SHP77 treated with DMSO at 0.1 percent for 48 hours (cell line): ENCODE measurements around the gene E2F6.
A peak's percentile ranks its signal among the peaks of the same experiment; 100 is the strongest.

Experiments
- DNase-seq: peaks from one replicate; lab custom pipeline; 2025; lab: John Stamatoyannopoulos, UW

E2F6 gene

DNA sequence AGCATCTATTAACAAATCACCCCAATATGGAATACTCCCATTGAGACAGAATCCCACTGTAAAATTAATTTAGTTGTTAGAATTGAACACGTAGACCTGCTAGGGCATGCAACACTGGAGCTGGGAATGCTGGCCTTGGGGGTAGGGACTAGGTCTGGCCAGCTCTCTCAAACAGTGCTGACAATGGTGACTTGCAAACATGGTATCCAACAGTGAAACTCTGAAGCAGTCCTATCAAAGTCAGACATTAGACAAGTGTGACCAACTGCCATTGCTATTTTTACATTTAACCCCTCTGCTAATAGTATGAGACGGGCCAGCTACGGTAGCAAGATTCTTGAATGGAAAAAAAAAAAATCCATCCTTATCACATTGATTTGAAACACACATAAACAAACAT lies 7.2 kb downstream of the E2F6 start:
- no peak for DNase-seq

DNA sequence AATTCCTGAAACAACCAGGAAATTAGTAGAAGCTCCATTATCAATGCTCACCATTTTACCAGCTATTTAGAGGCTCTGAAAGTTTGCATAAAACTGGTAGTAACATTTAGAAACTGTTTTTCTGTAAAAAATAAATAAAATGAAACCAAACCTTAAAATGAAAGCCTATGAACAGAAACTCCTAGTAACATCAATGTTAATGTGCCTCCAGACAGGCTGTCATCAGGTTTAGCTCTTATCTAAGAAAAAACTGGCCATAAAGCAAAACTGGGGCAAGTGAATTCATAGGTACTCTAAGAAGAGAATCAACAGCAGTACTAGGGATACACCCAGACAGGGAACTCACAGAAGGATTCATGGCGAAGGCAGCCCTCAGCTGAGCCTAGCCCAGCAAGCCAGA lies 8.0 kb downstream of the E2F6 start:
- no peak for DNase-seq

DNA sequence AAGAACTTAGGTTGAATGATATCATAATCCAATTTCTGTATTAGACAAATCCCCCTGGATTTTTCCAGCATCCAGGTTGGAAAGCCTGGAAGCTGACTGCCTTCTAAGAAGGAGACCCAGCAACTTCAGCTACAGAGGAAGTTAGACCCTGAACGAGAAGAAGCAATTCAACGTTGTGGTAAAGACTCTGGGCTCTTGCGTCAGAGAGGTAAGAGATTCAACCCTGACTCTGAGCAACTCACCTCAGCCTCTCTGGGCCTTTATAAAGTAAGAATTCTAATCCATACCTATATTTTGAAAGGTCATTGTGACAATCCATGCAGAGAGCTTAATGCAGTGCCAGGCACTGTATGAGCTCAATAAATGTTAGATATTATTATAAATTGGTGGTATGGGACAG lies 9.7 kb downstream of the E2F6 start:
- no peak for DNase-seq

DNA sequence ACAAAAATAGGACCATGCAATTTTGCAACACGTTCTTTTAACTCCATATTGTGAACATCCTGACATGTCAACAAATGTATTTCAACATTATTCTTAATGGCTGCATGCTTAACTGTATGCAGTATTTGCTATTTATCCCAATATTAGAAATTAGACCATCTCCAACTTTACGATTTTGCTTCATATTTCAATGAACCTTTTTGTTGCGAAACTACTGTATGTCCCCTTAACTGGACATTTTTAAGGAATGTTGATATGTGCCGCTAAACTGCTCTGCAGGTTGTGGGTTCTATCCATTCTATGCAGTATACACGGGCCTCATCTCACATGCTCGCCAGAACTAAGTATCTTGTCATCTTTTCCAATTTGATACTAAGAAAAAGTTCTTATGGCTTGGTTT lies 11.1 kb downstream of the E2F6 start:
- DNase-seq = no peak

DNA sequence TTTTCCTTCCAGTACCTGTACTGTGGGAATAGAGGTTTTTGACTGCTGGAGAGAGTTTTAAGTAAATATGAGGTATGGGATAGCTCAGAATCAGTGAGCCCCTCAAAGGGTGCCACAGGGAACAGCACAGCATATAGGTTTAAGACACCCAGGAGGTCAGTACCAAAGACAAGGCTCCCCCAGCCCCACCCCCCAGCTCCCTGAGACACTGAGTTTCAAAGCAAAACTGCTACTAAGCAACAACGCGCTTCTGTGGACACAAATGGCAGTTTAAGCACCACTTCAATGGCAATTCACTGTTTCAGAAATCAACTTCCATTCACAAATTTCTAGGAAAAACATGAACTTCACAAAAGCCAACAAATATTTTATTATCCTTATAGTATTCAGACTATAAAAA lies 15.2 kb downstream of the E2F6 start:
- DNase-seq = no peak

DNA sequence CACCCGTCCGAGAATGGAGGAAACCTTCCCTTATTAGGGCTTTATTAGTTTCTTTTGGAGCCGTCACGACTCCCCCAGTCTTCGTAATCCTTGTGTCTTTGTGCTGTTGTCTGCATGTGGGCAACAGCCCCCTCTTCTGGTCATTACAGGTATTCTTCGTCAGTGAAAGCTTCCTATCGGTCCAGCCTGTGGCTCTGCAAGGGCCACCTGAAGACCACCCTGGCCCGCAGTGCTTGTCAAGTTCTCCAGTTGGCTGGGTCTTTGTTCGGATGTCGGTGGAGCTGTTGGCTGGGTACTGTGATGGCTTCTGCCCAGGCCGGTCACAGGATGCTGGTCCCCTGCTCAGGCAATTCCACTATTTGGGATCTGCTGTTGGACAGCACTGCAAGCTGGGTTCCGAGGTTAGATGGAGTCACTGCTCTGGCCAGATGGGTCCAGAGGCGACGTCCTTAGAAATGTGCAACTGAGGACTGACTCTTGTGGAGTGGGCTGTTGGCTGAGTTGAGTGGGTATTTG lies 19.2 kb downstream of the E2F6 start:
- peak; percentile 12 for DNase-seq

DNA sequence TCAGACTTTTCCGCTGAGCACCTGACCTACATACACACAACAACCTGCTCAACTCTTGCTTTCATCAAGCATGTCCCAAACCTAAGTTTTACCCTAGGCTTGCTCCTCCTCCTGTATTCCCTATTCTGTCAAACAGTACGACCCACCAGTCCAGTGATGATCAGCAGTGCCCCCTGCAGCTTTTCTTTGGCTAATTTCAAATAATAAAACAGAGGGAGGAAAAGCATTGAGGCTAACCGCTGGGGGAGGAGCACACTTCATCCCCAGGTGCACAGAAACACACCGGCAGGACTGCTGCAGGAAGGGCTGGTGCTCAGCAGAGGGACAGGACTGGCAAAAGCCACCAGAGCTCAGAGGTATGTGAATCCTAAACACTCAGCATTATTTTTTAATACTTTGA lies 21.2 kb downstream of the E2F6 start:
- DNase-seq = no peak

DNA sequence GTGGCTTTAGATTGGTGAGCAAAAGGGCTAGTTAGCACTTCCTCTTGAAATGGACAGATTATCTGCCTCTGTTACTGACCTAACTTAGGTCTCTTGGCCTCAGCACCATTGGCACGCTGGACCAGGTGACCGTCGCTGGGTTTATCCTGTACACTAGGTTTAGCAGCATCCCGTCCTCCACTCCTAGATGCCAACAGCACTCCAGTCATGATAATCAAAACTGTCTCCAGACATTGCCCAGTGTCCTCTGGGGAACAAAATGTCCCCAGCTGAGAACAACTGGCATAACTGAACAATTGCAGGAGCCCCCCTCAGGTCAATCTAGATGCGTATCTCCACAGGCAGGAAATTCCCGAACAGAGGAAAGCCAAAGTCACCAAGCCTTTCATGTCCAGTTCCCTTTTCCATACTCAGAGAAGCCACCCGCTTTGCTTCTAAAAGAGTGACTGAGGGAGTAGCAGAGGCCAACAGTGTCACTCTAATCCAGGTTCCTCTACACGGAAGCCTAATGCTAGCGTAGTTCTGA lies 27.3 kb downstream of the E2F6 start:
- DNase-seq = no peak

DNA sequence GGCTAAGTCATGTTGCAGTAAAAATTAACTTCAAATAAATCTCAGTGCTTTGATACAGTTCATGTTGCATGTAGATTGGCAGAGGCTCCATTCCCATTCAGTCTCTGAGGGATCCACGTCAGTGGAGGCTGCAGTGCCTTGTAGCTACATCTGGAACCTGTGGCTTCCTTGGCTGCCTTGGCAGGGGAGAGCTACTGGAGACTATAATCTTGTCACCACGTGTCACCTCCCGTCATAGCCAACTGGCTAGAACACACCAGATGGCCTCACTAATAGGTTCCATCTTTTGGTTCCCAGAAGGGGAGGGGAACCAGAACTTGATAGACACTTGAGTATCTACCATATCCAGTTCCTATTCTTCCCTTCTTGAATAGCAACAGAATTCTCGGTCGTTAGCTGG lies 28.4 kb downstream of the E2F6 start:
- DNase-seq = no peak

DNA sequence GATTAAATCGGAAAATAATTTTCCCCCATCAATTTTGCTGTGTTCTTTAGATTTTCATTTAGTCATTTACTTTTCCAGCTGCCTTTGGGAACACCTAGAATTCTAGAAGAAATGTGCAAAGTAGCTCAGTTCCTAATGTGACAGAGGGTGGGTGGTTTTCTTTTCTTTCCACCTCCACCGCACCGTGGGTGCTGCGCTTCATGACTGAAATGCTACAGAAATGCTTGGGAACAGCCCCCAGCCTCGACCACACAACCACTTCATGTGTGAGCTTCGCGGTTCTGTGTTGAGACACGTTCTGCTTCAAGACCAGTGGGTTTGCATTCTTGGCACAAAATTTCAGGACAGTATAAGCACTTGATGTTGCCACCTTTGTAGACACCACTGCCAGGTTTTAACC lies 30.9 kb downstream of the E2F6 start:
- no peak for DNase-seq

DNA sequence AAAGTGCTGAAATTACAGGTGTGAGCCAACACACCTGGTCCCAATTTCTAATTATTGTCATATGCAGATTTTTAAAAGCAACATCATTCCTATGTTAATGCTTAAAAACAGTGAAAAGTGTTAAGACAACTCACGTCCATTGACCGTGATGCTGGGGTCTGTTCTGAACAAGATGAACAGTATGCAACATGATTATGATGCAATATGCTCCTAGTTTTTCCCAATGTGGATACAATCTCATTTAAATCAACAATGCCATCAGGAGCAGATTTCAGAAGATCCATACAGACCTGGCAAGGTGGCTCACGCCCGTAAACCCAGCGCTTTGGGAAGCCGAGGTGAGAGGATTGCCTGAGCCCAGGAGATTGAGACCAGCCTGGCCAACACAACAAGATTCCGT lies 31.5 kb downstream of the E2F6 start:
- DNase-seq = no peak

DNA sequence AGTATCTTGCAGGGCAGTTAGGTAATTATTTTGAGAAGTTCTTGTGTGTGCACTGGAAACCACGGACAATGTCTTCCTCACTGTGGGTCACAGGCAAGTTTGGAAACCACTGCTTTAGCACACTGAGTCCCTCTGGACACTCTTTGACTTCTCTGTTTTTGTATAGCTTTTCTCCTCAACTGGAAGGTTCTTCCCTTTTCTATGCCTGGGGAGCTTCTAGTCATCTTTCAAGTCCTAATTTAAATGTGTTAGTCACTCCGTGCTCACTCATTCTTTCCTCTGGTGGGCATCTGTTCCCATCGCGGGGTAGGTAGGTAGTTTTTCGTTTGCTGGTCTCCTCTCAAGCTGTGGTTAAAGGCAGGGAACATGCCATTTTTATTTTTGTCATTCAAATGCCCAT lies 32.1 kb downstream of the E2F6 start:
- no peak for DNase-seq

DNA sequence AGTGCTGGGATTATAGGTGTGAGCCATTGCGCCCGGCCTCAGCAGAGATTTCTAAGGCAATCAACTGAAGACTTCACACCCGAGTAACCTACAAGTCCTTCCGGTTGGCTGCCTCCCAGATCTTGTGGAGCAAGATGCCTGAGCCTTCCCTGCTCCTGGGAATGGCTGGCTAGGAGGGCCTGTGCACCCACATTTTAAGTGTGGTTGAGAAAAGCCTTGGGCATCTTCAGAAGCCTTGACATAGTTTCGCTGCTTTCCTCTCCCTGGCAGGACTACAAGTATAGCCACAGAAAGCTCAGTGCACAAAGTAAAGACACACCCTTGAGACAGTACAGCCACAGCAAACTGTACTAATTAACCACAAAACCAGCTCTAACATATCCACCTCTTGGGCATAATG lies 35.2 kb downstream of the E2F6 start:
- DNase-seq = no peak

DNA sequence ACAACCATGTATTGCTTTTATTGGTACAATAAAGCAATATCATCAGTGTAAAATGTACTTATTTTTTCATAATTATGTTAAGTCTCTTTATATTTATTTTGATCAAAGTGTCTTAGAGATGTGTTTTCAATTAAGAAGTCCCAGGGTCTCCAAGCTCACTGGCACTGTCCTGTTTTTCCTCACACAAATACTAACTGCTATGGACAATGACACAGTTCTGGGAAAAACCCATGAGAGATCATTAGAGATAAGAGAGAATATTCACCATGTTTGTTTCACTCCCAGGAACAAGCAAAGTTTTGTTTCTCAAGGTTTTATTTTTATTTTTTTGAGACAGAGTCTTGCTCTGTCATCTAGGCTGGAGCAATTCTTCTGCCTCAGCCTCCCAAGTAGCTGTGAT lies 38.7 kb downstream of the E2F6 start:
- DNase-seq = no peak

DNA sequence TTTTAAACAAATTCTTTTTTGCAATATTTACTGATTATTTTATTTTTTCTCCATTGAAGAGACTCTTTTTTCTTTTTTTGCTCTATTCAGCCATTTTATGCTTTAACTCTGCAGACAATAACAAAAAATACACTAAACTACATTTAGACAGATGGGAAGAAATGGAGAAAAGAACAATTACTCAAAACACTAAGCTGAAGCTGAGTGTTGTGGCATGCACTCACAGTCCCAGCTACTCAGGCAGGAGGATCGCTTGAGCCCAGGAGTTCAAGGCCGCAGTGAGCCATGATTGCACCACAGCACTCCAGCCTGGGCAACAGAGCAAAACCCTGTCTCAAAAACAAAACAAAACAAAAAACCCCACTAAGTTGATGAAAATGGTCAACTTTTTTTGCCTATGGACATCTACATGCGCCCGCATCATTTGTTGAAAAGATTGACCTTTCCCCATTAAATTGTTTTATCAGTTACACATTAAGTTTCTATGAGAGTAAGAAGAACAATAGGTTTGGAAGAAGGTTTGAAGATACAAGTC lies 43.0 kb downstream of the E2F6 start:
- no peak for DNase-seq

DNA sequence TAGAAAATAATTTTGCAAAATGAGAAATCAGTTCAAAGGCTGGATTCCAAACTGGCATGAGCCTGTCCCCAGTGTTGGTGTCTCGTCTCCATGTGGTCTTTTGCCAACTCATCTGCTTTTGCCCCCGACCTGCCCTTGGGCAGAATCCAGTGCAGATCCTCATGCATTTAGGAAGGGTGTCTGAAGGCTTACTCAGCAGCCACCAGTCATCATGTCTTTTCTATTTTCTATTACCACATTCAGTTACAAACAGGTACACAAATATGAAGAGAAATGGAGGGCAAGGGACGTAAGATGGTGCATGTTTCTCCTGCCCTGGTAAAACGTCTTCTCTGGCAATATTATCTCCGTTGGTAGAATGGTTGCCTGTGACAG lies 43.5 kb downstream of the E2F6 start:
- no peak for DNase-seq

DNA sequence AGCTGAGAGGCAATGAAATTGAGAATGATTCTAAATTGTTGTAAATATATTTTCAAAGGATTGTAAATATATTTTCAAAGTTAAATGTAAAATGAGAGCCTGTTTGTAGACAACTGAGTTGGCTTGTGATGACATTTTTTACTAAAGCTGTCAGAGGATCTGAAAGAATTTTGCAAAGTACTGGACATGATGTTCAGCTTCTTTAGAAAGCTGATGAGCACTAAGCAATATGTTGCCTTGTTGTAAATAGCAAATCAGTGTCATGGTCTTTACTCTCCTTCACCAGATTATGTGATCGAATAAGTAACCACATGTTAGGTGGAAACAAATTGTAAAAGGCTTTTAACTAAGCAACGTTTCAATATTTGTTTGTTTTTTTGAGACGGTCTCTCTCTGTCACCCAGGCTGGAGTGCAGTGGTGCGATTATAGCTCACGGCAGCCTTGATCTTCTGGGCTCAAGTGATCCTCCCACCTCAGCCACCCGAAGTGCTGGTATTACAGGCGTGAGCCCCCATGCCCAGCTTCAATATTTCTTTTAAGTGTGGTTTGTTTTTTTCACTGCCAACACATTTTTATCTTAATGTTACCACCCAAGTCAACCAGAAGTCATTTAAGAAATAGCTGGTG lies 44.0 kb downstream of the E2F6 start:
- DNase-seq = no peak

DNA sequence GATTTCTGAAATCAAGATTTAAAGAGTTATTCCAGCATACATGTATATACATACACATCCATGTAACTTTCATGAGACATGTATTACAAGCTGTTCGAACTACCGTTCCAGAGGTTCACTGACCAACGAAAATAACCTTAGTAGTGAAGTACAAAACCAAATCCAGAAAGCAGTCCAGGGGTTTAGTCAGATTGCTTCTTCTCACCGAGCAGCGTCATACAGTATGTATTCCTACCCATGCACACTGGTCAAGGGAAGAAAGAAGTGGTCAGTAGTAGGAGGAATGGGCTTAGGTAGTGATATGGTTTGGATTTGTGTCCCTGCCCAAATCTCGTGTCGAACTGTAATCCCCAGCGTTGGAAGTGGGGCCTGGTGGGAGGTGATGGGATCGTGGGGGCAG lies 45.3 kb downstream of the E2F6 start:
- DNase-seq = no peak

DNA sequence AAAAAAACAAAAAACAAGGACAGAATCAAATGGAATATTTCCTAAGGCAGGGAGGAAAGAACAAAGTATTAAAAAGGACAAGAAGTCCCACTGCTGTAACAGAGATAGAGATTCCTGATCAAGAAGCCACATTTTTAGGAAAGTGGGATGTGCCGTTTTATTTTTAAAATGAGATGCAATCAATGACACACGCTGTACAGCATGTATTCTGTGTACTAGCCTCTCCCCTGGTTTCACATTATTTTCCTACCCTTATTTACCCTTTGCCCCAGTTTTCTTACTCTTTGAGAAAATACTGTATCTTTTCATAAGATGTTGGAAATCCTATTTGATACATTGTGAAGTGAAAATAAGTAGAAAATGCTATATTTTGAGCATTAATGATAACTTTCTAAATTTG lies 45.8 kb downstream of the E2F6 start:
- no peak for DNase-seq

DNA sequence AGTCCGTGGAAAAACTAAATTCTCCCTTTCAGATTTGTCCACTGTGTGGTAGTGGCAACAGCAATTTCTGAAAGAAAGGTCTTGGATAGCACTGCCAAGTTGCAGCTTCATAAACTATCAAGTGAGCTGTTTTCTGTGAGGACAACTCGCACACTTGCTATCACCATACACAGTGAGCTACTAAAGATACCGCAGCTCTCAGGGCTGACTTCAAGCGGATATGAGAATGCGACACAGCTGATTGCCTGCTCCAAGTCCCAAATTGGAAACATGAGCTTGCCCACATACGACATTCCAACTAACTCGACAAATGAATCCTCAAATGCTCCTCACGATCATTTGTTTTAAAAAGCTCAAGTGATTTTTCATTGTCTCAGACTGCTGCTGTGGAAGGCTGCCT lies 46.2 kb downstream of the E2F6 start:
- DNase-seq = no peak

DNA sequence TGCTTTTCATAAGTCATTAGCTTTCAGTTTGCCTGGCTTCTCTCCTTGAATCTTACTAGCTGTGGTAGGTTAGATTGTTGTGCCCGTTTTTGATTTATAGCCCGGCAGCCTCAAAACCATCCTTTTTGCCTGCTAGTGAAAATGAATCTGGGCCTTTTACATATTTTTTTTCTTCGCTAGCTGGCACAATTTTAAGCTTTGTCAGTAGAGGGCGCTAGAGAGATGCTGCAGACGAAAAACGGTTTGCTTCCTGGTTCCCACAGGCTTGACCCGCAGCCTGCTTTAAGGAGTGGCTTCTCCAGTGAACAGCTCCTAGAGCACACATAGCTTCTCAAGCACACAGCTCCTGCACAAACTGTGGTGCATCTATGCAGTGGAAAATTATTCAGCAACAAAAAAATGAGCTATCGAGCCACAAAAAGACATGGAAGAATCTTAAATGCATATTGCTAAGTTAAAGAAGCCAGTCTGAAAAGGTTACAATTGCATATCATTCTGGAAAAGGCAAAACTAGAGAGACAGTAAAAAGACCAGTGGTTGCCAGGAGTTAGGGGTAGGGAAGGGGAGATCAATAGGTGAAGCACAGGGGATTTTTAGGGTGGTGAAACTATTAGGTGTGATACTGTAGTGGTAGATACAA lies 47.9 kb downstream of the E2F6 start:
- no peak for DNase-seq

DNA sequence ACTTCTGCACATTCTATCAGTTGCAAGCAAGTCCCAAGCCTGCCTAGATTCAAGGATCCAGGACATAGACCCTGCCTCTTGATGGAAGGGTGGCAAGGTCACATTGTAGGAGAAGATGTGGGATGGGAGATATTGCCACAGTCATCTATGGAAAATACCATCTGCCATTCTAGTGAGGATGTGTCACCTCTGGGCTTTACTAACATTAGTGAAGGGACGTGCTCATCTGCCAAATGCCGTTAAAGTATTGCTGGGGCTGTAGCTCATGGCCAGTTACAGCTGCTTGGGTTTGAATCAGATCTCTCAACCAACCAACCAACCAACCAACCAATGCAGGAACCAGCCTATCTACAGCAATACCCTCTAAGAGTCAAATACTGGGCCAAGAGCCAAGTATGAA lies 49.0 kb downstream of the E2F6 start:
- no peak for DNase-seq

DNA sequence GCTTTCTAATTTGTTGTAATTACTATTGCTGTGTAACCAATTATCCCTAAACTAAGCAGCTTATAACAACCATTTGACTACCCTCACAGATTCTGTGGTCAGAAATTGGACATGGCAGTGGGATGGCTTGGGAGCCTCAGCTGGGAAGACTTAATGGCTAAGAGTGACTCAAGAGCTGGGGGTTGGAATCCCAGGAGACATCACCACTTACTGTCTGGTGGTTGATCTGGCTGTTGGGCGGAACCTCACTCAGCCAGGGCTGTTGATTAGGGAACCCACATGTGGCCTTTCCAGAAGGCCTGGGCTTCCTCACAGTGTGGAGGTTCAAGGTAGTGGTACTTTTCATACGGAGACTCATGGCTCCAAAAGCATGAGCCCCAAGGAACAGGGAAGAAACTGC lies 49.8 kb downstream of the E2F6 start:
- DNase-seq = no peak
